Activated CD8-positive, alpha-beta memory T cell treated with anti-CD3 and anti-CD28 coated beads, Interleukin-2, amount 50 U/mL, for 4 hours (primary cell): ENCODE data around the gene GNG2.

Experiments used
- DNase-seq: peaks from one replicate; pipeline ENCODE4 v3.0.0-alpha.2; 2020

Gene GNG2

DNA sequence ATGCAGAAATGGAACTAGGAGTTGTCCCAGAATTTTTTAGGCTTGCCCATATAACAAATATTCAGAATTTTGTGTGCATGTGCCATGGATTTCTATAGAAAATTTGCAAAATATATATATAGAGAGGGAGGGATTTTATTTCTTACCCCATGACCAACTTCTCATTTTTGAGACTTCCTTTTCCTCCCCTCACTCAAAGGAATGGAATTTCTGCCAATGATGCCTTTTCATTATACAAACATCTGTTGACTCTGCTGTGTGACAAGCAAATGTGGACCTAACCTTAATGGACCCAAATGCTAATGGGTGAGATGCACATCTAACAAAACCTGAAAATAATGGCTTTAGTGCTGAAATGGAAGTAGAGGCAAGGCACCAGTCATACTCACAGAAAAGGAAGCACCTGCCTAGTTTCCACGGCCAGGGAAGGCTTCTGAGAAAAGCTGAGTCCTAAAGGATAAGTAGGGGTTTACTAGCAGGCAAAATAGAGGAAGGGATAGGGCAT lies 3.6 kb upstream of the GNG2 start:
- no peak for DNase-seq

DNA sequence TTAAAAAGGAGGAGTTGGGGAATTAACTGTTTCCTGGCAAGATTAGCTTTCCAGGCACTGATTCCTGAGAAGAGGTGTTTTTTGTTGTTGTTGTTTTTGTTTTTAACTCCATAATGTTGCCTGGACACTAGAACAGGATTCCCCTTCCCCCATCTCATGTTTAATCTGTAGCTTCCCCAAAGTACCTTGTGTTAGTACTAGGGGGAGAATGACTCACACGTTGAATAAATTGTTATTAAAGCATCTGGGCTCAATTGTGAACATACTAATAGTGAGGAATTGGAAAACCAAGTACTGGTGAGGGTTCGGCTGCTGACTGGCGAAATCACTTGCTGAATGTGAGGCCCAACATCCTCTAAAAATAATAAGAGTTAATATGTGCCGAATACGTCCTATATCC lies 1.3 kb upstream of the GNG2 start:
- no peak for DNase-seq

DNA sequence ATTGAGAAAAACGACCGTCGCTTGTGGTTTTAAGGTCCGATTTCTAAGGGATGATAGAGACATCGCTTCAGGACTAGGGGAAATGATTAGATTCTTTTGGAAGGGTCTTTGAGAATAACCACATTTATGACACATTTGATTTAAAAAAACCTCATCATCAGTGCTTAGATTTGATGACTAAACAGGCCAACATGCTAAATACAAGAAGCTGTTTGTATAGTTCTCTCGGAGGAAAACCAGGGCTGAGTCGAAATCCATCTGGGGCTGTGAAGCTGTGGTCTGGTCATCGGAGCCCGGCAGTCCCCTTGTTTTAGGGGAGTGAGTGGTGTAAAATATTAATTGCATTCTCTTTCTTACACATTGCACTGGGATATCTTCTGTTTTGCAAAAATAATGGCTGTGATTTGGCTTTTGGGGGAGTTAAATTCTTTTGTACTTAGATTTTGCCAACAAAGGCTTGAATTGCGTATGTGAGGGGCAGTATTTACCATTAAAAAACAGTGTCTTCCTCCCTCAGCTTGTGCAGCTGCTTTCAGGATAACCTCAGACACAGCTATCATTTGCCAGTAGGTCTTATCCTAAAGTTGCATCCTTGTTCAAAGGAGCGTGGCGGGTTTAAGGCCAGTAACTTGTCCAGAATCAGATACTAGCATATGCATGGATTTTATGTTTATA lies 550 bp downstream of the GNG2 start:
- DNase-seq = no peak

DNA sequence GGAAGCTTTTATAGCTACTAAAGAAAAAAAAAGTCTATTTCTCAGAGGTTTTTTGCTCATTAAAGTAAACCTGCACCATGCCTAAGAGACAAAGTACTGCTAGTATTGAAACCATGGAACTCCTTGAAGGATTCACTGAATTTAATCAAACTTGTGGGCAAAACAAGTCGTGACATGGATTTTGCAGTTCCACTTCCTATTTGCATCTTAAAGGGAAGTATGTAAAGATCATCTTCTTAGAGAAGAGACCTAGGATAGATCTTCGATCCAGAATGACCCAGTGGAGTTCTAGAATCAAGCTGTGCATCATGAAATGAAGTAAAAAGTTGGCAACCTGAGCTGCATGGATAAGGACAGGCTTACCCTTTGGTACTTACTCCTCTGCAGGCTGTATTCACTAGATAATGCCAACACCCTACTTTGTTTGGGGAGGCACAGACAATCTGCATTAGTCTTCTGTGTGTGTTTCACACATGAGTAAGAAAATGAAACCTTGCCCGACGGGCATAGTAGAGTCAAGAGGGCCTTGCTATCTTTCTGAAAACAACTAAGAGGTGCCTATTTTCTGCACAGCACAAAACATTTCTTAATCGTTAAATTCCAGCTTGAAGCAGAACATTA lies 1.9 kb downstream of the GNG2 start:
- no peak for DNase-seq

GRCh38 chr14:51862860-51863259 lies 2.4 kb downstream of the GNG2 start:
- no peak for DNase-seq

GRCh38 chr14:51865953-51866747 lies 5.7 kb downstream of the GNG2 start:
- DNase-seq = peak; percentile 28

DNA sequence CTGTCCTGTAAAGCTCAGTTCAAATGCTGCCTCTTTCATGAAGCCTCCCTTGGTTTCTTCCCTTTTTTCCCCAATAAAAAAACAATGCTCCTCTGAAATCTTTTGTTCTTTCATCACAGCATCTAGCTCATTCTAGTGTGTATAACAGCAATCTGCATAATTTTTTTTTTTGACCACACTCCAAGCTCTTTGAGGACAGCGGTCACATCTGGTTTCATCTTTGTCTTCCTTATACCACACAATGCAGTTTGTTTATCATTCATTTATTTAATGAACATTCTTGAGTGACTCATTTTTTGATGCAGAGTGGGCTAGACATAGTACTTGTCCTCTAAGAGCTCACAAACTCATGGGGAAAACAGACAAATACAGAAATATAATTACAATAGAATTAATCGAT lies 7.3 kb downstream of the GNG2 start:
- no peak for DNase-seq

- DNase-seq = no peak
Measured at GRCh38 chr14:51868405-51868804, 8.0 kb downstream of the GNG2 start.

DNA sequence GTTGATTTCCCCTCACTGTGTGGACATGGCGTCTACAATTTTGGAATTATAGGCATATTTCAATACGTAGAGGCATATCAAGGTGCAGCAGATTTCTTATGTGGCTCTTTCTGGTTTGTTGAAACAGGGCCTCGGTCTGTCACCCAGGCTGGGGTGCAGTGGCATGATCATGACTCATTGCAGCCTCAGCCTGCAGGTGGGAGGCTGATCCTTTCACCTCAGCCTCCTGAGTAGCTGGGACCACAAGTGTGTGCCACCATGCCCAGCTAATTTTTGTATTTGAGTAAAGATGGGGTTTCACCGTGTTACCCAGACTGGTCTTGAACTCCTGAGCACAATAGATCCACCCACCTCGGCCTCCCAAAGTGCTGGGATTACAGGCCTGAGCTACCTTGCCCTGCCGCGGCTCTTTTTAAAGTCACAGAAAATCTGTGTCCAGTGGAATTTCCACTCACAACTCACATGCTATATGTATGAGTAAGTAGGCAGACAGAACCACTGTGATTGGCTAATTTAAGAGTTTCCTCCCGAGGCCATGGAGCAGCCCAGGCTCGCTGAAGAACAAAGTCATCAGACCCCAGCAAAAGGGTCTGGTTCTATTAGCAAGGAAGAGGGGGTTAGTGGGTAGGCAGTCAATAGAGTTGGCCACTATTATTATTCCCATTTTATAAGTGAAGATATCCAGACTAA lies 9.1 kb downstream of the GNG2 start:
- peak; percentile 66 for DNase-seq

- DNase-seq = no peak
Measured at GRCh38 chr14:51870606-51871005, 10.2 kb downstream of the GNG2 start.

- no peak for DNase-seq
Measured at GRCh38 chr14:51871846-51872245, 11.4 kb downstream of the GNG2 start.

- DNase-seq = no peak
Measured at GRCh38 chr14:51872396-51872795, 12.0 kb downstream of the GNG2 start.

DNA sequence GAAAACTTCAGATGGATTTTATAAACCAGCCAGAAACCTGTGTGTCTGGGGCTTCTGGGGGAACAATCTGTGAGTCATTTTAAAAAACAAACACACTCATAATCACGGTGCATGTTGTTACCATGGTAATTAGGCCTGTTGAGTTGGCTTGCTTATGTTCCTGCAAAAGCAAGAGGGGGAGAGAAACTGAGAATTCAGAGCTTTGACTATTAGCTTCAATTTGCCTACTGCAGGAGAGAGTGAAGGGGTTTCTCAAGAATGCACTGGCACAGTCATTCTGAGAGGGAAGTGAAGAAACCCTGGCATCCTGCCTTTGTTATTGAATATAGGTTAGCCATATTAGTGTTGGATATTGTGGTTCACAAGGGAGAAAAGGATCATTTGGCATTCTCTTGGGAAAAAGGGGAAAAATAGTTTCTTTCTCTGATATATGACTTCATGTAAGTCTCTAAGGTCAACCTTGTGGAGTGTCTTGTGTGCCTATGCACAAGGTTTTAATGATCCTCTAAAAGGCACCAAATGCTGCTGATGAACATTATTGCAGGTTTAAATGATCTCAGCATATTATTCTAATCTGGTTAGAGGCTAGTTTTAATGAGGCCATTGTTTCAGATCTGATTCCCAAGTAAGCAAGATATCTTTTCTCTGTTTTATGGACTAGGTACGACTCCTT lies 12.9 kb downstream of the GNG2 start:
- DNase-seq = no peak

DNA sequence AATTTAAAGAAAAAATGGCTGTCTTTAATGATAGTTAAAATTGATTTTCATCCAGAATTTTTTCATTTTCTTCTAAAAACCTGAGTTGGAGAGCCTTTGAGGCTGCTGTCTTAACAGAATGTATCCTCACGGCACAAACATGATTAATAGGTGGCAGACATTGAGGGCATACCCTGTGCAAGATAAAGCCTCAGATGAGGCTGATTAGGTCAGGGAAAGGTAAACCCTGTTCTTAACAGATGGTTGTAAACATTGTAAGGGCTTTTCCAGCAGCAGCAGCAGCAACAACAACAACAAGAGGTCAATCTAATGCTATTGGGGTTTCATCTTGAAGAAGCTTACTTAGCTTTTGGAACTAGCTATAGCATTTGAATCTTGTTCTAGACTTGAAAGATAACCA lies 17.4 kb downstream of the GNG2 start:
- no peak for DNase-seq

DNA sequence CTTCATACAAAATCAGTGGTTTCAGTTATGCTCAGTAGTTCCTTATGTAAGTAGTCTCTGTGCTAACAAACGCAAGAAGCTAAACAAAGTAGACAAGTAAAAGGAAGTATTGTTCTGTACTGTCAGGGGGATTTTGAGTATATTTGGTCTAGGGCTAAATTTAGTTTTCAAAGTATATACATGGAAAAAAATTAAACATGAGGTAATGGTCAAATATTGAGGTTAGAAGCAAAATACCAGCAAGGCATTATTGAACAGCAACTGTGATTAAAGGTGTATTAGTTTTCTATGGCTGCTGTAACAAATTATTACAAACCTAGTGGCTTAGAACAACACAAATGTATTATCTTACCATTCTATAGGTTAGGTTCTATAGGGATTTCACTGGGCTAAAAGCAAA lies 18.8 kb downstream of the GNG2 start:
- no peak for DNase-seq

DNA sequence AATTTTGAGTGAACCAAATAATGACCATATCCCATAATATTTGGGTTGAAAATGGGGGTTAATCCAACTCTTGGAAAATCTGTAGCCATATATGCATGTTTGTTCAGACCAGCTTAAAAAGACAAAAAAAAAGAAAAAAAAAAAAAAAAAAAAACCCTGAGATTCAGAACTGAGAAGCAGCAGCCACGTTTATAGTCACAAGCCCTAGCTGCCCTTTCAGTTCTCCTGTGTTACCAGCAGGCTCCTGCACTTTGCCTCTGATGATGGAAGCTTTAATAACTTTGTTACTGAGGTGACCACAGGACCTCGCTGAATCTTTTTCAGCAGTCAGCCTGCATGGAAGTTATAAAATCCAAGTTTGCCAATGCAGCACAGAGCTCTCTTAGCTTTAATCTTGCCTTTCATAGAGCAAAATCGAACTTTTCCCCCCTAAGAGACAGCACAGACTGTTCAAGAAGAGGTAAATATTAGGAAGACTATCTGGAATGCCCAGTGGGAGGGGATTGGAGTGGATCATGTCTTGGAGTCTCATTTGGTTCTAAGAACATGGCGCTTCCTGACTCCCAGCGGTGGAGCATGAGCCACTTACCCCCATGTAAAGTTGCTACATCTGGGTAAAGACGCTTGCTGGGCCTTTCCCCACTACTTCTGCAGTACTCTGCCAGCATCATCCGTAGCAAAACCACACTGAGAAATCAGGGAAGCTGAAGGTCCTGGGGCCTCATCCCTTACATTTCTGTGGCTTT lies 20.6 kb downstream of the GNG2 start:
- no peak for DNase-seq

DNA sequence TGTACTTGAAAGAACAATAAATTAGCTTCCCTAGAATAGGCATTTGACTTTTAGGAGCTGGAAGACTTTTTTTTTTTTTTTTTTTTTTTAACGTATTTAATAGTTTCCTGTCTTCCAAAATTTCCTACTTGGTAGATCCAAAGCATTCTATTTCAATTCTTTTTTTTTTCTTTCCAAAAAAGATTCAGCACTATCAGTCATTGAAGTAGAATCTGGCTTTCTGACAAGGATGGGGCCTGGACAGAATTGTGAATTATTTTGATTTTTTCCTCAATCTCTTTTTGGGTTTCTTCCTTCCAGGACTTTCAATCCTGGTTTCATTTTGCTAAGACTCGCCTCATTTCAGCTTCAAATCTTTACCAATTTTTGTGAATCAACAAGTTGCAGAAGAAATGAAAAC lies 21.2 kb downstream of the GNG2 start:
- DNase-seq = no peak

GRCh38 chr14:51883232-51883631 lies 22.8 kb downstream of the GNG2 start:
- DNase-seq = no peak

- no peak for DNase-seq
Measured at GRCh38 chr14:51884086-51884927, 23.9 kb downstream of the GNG2 start.

DNA sequence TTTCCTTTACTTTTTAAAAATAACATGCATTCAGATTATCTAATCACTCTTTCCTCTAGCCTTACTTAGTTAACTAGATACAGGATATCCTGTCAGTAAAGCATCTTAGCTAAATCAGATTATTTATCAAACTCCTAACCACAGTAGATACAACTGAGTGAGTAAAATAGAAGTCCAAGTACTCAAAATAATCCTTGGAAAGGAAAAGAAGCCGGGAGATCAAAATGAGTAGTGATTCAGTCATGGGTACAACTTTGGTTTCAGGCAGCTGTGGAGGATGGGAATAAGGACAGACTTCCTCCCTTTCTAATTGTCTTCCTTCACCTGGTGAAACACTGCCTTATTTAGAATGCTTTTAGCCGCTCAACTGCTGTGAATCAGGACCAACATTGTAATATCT lies 29.4 kb downstream of the GNG2 start:
- DNase-seq = no peak

- no peak for DNase-seq
Measured at GRCh38 chr14:51894250-51894649, 33.8 kb downstream of the GNG2 start.
